Activated T-cell treated with anti-CD3 and anti-CD28 coated beads for 24 hours (primary cell): ENCODE data around the gene CHST2.

Source experiments
- DNase-seq: peaks from one replicate; pipeline ENCODE4 v3.0.0-alpha.2; 2020; ENCODE audit warnings: low read depth

The CHST2 gene

DNA sequence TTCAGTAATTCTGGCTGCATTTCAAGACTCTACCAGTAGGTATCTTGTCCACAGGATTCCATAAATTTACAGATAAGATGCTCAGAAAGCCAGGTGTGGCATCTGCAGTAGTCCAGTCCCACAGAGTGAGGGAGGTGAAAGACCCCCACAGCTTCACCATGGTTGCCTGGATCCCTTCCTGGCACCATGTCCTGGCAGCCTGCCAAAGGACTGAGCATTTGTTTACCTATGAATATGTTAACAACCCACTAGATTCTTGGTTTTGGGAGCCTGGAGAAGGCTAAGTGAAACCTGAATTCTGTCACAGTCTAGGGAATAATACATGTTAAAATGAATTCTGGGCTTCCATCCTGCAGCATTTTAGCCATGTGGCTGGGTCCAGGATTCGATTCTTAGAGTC lies 14.9 kb downstream of the CHST2 start:
- DNase-seq, result no peak

DNA sequence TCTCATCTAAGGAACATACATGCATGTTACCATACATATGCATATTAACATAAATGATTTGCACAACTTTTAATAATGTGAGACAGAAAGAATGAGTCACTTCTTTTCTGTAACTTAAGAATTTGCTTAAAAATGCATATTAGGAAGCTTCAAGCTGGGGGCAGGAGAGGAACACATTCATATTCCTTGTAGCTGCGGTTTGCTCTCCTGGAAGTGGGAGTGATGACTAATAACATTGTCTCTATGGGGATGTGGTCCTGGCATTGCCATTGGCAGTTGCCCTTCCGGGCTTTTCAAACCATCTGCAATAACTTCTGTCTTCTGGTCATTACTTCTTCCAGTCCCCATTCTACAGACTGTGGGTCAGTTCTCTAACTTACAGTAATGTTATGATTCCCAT lies 15.6 kb downstream of the CHST2 start:
- DNase-seq, result no peak

DNA sequence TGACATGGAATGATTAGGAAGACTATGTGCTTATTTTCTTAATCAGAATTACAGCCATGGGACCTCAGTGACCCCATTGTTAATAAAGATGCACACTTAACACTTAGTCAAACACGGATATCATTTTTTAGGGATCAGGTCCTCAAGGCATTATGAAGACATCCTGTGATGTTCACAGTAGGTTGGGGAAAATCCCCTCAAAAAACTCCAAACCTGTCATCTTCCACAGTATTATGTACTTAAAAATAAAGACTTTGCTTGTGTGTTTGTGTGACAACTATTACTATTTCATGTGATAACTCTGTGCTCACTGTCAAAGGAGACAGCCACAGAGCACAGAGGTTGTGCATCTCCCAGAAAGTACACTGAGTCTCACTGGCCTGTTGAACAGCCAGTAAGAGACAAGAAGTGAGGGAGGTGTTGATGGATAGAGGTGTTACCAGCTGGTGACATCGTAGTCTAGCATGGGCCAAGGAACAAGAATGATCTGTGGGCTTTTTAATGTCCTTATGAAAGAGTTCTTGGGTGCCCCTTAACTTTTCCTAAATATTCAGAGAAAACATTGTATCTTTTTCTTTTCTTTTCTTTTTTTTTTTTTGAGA lies 18.0 kb downstream of the CHST2 start:
- DNase-seq, result no peak

DNA sequence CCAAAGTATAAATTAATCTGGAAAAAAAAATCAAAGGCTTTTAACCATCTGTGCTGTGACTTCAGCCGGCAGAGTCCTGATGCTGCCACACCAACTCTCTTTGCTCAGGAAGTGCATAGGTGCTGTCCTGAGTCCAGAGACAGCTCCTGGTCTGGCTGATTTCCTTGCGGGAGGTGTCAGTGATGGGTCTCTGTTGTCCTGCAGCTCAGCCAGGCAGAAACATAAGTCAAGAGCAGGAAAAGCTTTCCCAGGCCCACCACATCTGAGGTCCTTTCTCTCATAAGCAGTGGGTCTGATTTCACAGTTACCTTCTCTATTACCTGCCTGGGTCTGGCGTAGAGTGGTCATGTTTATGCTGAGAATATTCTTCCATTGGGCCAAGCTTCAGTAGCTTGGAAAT lies 19.4 kb downstream of the CHST2 start:
- no peak for DNase-seq

DNA sequence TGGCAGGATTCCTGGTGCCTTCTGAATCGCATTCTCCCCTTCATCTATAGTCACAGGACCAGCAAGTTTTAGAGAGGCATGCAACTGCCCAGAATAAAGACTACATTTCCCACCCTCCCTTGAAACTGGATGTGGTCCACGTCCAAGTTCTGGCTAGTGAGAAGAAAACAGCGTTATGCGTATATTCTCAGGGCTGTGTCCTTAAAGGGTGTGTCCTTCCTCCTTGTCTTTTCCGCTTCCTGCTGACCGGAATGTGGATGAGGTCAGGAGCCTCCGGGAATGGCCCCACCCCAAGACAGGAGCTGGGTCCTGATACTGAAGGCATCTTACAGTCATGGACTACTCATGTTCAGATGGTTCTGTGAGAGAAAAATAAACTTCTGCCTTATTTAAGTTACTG lies 20.2 kb downstream of the CHST2 start:
- no peak for DNase-seq

DNA sequence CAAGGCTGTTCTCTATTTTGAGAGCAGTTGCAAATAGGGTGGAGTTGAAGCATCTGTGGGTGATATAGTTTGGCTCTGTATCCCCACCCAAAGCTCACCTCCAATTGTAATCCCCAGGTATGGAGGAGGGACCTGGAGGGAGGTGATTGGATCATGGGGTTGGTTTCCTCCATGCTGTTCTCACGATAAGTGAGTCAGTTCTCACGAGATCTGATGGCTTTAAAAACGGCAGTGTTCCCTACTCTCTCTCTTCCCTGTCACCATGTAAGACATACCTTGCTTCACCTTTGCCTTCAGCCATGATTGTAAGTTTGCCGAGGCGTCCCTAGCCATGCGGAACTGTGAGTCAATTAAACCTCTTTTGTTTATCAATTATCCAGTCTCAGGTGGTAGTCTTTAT lies 21.0 kb downstream of the CHST2 start:
- no peak for DNase-seq

DNA sequence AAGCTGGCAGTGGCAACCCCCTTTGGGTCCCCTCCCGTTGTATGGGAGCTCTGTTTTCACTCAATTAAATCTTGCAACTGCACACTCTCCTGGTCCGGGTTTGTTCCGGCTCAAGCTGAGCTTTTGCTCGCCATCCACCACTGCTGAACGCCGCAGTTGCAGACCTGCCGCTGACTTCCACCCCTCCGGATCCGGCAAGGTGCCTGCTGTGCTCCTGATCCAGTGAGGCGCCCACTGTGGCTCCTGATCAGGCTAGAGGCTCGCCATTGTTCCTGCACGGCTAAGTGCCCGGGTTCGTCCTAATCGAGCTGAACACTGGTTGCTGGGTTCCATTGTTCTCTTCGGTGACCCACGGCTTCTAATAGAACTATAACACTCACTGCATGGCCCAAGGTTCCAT lies 22.8 kb downstream of the CHST2 start:
- no peak for DNase-seq

DNA sequence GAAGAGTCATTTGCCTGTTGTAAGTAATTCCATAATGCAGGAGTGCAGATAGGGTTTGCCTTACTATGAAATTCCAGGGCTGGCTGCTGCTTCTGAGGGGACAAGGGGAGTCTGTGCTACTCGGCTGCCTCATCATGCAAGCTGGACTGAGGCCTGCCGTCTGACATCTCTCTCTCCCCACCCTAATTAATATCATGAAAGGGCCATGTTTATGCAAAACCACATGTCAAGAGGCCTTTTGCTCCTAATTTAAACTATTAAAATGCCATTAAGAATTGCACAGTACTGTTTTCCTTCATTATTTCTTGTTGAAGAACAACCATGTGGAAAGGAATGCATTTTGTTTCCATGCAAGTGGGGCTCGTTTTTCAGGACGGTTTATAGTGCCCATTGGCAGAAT lies 26.3 kb downstream of the CHST2 start:
- DNase-seq, result no peak

DNA sequence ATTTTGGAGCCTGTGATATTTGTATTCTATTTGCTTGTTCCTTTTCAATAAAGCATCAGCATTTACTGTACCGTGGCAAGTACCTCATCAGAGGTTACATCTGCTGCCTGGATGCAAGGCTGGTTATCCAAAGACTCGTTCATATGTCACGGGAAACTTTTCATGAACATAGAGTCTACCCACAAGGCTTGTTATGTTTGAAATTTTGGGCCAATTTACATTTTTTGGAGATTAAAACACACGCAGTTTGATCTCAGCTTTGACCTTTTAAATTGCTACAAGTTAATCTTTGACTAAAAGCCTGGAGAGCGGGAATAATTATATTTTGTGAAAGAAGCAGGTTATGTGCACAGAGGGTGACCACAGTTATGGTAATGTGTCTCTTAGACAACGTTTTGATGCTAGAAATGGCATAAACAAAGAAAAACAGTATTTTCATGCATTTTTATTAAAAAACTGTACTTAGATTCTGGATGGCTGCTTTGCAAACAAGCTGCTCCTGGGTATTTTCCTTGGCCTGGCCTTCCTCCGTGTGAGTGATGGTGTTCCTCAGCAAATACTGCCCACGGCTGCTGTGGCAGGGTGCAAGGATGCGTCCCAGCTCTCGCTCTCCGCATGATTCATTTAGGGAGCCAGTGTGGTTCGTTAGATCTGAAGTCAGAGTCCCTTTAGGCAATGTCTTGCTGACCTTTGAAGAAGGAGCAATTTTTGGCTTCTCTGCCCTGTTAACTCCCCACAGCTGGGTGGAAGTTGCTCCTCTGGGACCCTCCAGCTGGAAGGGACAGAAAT lies 27.1 kb downstream of the CHST2 start:
- DNase-seq, result no peak

DNA sequence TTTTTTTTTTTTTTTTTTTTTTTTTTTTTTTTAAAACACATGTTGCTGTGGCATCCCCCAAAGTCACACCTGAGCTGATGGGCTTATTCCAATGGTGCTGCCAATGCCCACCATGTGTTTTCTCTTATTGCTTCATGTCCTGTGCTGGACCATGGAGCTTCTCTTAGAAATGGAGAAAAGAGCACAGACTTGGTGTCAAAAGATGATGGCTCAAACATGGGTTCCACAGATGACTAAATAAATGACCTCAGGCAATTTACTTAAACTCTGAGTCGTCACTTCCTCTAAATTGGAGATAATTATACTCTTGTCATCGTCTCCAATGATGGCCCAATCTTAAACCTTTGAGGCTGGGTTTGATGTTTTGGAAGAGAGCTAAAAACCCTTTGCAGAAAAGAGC lies 28.1 kb downstream of the CHST2 start:
- DNase-seq, result no peak

DNA sequence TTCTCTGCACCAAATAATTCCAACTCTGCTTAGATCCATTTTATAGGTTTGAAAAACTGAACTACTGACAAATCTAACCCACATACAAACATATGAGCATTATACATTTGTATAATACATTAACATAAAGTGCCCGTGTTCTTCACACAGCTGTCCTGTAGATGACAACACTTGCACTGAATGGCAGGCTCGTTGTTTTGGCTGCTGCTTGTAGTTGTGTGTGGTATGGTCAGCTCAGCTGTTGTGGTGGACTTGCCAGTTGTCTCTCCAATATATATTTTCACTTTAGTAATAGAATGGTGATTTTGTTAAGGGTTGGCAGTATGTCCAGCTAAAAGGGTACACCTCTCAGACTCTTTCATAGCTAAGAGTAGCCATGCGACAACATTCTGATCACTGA lies 30.5 kb downstream of the CHST2 start:
- DNase-seq, result no peak

DNA sequence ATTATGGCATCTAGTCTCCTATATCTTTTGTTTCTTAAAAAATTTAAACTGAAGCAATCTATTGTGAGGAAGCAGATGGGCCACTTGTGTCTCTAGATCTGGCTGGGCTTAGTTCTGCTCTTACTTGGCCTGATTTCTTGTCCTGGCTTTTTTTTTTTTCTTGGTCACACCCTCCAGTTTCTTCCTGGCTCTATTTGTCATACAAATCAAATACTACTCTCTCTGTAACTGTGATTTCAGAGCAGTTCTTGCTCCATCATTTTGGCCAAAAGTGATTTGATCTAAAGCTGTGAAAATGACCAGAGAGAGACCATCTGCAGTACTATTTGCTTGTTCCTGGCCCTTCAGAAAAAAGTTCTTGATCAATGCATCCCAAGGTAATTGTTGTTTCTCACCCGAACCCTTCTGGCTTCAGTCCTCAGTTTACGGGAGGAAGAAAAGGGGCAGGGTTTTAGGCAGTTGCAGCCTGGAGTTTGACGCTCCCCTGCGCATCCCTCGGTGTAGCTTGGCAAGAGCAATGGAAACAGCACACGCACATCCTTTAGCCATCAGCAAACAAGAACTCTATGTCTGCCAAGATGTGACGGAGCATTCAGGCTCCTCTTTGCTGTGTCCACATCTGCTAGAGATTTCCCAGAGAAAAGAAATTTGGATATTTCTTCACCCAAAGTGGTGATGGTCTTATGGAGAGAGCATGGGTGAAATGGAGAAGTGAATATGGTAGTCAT lies 31.6 kb downstream of the CHST2 start:
- no peak for DNase-seq

DNA sequence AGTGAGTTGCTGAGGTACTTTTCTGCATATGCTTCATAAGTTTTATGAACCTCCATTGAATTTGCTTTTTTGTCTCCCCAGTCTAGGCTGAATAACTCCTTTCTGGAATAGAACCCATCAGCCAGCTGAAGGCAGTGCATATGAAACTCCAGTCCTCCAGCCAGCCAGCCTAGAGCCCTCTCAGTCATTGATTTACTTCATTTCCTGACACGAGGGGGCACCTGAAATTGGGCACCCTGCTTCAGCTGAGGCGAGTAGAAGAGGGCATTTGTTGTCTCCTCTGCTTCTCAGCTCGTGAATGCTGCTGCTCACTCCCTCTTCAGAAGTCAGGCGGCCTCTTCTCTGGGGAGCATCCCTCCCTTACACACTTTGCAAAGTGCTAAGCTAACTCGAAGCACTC lies 32.5 kb downstream of the CHST2 start:
- no peak for DNase-seq

DNA sequence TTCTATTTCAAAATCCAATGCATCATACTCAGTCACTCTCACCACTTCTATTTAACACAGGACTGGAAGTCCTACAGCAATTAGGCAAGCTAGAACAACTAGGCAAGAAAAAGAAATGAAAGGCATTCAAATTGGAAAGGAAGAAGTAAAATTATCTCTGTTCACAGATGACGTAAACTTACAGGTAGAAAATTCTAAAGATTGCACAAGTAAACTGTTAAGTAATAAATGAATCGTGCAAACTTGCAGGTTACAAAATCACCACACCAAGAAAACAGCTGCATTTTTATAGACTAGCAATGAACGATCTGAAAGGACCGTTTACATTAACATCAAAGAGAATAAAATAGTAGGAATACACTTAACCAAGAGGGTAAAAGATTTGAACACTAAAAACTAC lies 36.2 kb downstream of the CHST2 start:
- no peak for DNase-seq

DNA sequence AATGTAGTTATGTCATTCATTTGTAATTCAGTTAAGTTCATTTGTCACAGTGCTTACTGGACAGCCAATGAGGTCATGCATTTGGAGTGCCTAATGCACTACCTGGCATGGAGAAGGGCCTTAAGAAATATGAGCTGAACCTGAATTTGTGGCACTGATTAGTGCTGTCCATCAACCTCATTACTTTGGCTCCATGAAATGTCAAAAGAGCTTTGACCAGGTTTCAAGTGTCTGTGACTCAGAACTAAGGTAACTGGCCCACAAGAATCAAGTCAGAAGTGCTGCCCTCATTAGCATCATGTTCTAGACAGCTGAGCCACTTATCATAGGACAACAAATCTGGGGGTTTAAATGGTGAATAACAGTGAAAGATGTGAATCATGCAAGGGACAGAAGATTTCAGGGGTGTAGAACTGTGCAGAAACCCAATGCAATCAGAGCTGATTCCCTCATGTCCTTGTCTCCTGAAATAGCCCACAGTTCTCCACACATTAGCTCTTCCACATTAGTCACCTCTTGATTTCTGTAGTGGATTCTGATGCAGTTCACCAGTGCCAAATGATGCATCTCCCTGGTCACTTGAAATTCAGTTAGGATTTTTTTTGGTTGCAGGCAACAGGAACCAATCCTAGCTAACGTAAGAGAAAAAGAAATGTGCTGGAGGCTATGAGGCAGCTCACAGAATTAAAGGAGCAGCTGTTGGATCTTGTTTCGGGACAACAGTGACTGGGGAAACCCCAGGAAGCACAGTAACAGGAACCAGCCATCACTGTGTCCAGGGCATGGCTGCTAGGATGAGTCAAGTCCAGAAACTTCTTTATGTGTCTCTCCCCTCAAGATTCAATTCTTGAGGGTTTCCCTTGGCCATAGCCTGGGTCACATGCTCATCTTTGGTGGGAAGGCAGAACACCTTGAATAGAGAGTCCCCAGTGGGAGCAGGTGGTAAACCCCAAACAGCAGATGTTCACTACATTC lies 38.7 kb downstream of the CHST2 start:
- DNase-seq, result no peak

DNA sequence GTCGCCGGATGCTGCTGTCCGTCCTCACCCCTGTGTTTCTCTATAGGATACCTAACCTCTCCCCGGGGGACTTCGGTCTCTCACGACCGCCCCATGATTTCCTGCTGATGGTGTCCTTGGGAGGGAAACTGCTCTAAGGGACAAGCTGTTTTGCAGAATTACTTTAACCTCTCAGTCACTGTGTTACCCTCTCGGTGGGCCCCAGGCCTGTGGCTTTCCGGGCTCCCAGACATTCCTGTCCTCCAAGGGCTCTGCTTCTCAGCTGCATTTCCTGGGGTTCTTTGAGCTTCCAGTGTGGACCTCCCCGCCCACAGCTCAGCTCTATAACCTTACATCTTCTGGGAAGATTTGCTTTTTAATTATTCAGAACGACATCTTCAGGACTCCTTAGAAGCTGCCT lies 40.9 kb downstream of the CHST2 start:
- no peak for DNase-seq

DNA sequence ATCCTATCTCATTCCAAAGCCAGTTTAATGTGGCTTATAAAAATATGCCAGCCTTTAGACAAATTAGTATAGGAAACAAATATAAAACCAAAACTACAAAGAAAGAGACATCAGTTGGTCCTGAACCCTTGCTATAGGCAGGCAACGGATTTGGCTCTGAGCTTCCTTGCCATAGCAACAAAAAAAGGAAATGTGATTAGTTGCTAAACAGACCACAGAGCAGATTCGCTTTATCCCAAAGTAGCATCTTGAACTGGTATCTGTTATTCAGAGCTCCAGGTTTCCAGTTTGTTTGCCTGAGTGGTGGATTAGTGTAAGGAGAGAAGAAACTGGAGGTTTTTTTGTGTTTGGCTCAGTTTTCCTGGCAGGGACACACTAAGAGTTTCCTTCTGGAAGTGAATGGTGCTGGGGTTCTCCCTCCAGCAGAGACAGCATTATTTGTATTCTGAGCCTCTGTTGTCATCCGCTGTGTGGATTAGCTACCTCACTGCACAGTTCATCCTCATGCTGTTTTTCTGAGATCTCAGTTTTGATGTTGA lies 44.1 kb downstream of the CHST2 start:
- DNase-seq, result no peak

DNA sequence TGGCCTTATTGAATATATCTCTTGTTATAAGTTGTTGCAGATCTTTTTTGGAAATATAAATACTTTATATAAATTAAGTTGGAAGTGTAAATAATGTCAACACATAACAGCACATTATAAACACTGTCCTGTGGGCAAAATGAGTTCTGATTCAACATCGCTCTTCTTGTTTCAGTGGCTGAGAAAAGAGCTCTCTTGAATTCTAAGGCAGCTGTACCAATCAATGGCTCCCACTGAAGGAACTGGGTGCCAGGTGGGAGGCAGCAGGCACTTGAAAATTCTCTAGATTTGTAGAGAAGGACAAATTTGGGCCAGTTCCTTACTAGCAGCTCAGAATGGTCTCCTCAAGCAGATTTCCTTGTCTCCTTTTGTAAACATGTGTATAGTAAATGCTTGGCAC lies 45.6 kb downstream of the CHST2 start:
- DNase-seq, result no peak

DNA sequence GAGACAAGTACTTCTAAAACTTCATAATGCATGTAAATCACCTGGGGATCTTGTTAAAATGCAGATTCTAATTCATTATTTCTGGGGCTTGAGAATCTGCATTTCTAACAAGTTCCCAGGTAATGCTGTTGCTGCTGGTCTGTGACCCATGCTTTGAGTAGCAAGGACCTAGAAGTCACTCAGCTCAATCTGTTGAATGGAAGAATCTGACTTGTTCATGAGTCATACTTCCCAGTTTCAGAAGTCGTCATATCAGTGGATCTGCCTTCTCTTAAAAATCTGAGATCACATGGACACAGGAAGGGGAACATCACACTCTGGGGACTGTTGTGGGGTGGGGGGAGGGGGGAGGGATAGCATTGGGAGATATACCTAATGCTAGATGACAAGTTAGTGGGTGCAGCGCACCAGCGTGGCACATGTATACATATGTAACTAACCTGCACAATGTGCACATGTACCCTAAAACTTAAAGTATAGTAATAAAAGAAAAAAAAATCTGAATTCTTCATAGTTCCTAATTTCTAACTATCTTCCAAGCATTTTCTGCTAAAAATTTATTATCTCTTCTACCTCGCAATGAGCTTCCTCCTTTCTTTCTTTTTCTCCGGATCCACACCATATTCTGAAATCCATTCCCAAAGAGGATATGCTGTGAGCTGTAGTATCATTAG lies 46.2 kb downstream of the CHST2 start:
- DNase-seq, result peak; percentile 33

DNA sequence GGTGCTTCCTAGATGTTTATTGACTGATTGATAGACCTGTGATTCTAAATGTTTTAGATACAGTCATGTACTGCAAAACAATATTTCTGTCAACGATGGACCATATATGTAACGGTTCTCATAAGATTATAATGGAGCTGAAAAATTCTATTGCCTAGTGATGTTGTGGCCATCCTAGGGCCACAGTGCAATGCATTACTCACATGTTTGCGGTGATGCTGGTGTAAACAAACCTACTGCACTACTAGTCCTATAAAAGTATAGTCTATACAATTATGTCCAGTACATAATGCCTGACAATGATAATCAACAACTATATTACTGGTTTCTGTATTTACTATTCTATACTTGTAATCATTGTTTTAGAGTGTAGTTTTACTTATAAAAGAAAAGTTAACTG lies 46.8 kb downstream of the CHST2 start:
- no peak for DNase-seq
